SKM-1 (cell line): Measurements from ENCODE around the gene ASPG.

Experiments
- DNase-seq: peaks from one replicate; lab custom pipeline; 2025; ENCODE audit not compliant: unreplicated experiment; lab: John Stamatoyannopoulos, UW

Gene ASPG

DNA sequence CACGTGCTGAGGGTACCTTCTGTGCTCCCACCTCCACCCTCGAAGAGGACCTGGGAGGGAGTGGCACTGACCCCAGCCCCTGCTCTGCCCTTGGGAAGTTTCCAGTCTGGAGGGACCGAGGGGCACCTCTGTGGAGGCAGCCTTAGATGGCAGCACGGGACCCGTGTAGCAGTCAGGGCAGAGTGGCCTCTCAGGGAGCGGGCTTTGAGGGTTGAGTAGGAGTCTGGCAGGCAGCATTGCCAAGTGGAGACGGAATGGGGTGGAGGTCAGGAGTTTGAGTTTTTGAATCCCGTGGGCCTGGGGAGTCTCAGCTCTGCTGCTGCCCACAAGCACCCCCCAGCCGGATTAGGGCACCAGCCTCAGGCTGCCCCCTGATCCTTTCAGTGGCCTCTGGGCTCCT, 74.5 kb downstream of the ASPG start:
- DNase-seq: no peak

DNA sequence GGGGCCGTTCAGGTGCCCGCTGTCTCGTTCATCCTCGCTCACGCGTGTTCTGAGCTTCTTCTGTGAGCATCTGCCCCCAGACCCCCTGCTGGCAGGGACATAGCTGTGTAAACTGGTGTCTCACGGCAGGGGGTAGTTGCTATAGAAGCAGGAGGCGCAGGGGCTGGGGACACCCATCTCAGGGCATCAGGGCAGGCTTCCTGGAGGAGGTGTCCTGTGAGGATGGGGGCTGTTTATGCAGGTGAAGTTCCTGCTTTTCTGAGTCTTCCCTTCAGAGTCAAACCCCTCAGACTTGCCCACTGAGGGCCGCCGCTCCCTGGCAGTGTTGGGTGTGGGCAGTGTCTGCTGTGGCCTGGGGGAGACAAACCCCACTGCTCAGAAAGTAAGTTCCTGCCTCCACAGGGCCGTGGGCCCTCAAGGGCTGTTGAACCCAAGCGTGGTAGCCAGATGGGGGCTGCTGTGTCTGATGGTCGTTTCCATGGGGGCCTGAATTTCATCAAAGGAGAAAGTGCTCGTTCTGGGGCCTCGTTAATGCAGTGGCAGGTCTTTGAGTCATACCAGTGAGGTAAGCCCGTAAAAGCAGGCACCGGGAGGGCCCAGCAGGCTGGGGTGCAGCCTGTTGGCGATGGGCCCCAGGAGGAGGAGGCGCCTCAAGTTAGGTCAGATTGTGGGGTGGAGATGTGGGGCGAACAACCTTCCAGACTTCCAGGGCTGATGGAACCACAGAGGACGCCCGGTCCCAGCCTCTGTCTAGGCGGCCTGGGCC, 76.3 kb downstream of the ASPG start:
- DNase-seq: no peak

DNA sequence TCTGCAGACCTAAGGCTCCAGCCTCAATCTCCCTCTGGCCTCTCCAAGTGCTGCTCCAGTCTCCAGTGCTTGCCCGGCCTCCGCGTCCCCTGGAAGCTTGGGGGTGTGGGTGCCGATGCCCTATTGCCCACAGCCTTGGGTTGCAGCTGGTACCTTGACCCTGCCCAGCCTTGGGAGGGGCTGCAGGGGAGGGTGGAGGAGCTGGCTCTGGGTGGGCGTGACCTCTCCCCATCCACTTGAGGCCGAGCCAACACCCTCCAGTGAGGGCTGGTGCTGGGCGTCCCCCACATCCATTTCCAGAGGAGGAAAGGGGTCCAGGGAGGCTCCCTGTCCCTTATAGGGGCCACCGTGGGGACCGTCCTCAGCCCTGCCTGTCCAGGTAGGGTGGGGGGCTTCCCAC, 77.0 kb downstream of the ASPG start:
- no peak for DNase-seq

DNA sequence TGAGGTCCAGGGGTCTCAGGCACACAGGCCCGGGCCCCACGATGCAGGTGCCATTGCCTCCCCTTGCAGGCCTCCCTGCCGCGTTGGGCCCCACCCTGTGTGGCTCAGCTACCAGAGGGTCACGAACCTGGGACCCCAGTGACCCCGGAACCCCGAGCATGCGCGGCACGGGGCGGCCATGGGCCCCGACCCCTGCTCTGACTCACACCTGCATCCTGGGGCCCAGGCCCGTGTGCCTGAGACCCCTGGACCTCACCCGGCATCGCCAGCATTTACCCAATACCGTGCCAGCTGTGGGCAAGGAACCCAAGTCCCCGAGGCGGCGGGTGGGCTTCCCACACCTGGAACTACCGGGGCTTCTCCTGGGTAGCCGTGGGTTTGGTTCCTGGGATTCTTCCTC, 78.0 kb downstream of the ASPG start:
- no peak for DNase-seq

DNA sequence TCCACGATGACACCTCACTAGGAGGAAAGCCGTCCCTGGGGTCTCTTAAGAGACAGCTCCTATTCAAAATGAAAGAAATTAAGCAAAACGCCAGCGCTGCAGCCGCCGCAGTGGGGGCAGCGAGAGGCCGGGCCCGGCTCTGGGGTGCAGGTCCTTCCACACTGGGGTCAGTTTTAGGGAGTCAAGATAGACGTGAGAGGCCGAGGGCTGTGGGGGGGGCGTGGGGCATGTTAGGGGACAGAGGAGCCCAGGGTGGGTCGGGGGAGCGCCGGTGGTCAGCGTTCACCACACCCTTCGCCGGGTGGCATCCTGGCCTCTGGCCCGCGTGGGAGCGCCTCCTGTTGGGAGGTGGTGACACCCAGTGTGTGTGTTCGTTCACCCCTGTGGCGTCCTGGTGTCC, 78.5 kb downstream of the ASPG start:
- DNase-seq: no peak

DNA sequence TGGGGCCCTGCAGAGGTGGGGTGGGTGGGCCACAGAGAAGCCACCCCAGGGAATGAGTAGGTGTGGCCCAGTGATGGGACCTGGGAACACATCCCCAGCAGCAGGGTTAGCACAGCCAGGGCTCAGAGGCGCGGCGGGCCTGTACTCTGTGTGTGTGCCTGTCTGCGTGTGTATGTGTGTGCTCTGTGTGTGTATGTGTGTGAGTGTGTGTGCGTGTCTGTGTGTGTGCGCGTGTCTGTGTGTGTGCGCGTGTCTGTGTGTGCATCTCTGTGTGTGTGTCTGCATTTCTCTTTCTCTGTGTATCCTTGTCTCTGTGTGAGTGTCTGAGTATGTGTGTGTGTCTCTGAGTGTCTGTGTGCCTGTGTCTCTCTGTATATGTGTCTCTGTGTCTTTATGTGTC, 79.0 kb downstream of the ASPG start:
- DNase-seq: no peak
